Cardiac fibroblast (primary cell): ENCODE measurements around the gene OR13C8.
"Not testable (repeated sequence)": the region's sequence is repeated elsewhere in the genome, so short reads cannot be mapped to it uniquely, and the experiment has no call there.

Experiments
- DNase-seq, 2 donors: peaks; one replicate each; pipeline versions ENCODE4 v3.0.0 to v3.0.0-alpha.2; 2010; ENCODE audit warnings: low read depth in 2 of 2
- H3K4me3 ChIP-seq, 2 donors: replicated peaks in 1 of 2; 1 replicate in 1 of 2; 2 replicates in 1 of 2; pipeline ENCODE4 v1.5.1; 2011; ENCODE audit warnings: low read depth in 2 of 2, low read length in 2 of 2, mild to moderate bottlenecking in 2 of 2, moderate library complexity in 1 of 2
- CTCF ChIP-seq: IDR thresholded peaks from one replicate; pipeline ENCODE4 v1.5.1; 2011; ENCODE audit warnings: low read depth, mild to moderate bottlenecking, low read length, inconsistent platforms

The OR13C8 gene

GRCh38 chr9:104568868-104569267 lies at the start of gene OR13C8:
TSS of gene OR13C8 (plus strand) at chr9:104569168. CDS start at chr9:104569168, 0 bp downstream.
- no peak within 1 kb of the TSS for H3K4me3 ChIP-seq
- no peak for TF ChIP-seq CTCF
- DNase-seq: no peak

GRCh38 chr9:104520241-104520640 lies 48.7 kb upstream of the OR13C8 start:
- H3K4me3 ChIP-seq, DNase-seq: not testable (repeated sequence)

- H3K4me3 ChIP-seq: no peak within 1 kb of the TSS
- no peak for DNase-seq
- TF ChIP-seq CTCF: no peak
Measured at GRCh38 chr9:104527109-104527508, 41.9 kb upstream of the OR13C8 start, which contains the start of gene OR13C4. TSS of gene OR13C4 (minus strand) at chr9:104527209. CDS start at chr9:104527209, 0 bp downstream.

GRCh38 chr9:104536756-104537155 lies 32.2 kb upstream of the OR13C8 start, which contains the start of gene OR13C3:
TSS of gene OR13C3 (minus strand) at chr9:104536856. CDS start at chr9:104536723, 133 bp downstream.
- DNase-seq: no peak
- TF ChIP-seq CTCF: no peak
- H3K4me3 ChIP-seq: no peak within 1 kb of the TSS

- TF ChIP-seq CTCF: no peak
- no peak overlapping the region for H3K4me3 ChIP-seq
- DNase-seq: no peak
Measured at GRCh38 chr9:104539275-104539674, 29.7 kb upstream of the OR13C8 start.

- no peak overlapping the region for H3K4me3 ChIP-seq
- no peak for TF ChIP-seq CTCF
- no peak for DNase-seq
Measured at GRCh38 chr9:104544644-104545043, 24.3 kb upstream of the OR13C8 start.

- no peak for TF ChIP-seq CTCF
- peak in 1 of 2 donors; percentile 24 for DNase-seq
Measured at GRCh38 chr9:104553261-104553660, 15.7 kb upstream of the OR13C8 start.

More at GRCh38 chr9:104553261-104553660, 15.7 kb upstream of the OR13C8 start:
- no peak overlapping the region for H3K4me3 ChIP-seq
